ENCODE results near the gene EGLN2.
"Not testable (repeated sequence)": the region's sequence is repeated elsewhere in the genome, so short reads cannot be mapped to it uniquely, and the experiment has no call there.

The EGLN2 gene

GRCh38 chr19:40819479-40820234, 20.7 kb downstream of the EGLN2 start:
- DNase-seq = peak in 1 of 2 experiments; percentile 33

DNA sequence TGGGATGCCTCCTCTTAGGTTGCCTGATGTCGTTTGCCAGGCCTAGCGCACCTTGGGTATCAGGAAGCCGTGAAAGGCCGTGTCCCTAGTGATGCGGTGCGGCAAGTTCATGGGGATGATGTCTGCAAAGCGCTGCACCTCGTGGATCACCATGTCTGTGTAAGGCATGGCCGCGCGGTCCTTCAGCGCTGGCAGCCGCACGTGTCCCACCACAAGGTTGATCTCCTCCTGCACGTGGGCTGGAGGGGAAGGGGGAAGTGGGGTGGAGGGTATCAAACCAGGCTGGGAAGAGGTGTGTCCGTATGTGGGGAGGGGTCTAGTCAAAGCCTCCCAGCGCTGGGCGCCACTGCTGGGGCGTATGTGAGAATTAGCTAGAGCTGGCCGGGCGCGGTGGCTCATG, 23.2 kb downstream of the EGLN2 start:
- no peak for DNase-seq

GRCh38 chr19:40822704-40823553, 23.9 kb downstream of the EGLN2 start:
- not testable (repeated sequence) for DNase-seq

DNA sequence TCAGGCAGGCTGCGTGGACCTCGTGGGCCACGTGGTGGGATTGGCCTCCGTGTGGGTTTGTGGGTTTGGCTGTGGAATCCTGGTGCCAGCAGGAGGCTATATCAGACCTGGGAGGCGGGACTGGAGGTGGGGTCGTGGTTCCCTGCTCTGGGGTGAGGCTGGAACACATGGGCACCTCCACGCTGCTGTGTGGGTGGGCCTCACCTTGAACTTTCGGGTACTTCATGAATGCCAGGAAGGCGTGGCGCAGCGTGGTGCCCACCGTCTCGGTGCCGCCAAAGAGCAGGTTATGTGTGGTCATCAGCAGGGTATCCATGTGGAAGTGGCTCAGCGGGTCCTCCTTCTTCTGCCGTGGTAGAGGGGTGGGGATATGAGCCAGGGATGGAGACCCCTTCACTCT, 25.9 kb downstream of the EGLN2 start:
- DNase-seq = not testable (repeated sequence)

GRCh38 chr19:40825460-40826095, 26.6 kb downstream of the EGLN2 start:
- DNase-seq = not testable (repeated sequence)

DNA sequence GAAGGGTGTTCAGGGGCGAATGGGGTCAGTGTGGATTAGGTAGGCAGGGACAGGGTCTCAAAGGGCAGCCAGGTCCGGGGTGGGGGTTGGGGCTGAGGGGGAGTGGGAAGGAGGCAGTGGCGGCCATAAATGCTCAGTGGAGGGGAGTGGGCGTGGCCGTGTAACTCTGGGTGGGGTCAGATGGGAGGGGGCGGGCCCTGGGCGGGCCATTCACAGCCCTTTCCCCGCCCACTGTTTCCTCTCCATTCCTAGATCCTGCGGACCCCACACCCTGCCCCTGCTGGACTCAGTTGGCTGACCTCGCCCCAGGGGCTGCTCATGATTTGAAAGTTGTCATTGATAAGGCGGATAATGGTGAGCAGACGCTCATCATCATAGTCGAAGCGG, 27.3 kb downstream of the EGLN2 start:
- not testable (repeated sequence) for DNase-seq

- DNase-seq = not testable (repeated sequence)
Observed at GRCh38 chr19:40826699-40827385, 27.9 kb downstream of the EGLN2 start.

GRCh38 chr19:40827386-40828247, 28.6 kb downstream of the EGLN2 start:
- DNase-seq = no peak

DNA sequence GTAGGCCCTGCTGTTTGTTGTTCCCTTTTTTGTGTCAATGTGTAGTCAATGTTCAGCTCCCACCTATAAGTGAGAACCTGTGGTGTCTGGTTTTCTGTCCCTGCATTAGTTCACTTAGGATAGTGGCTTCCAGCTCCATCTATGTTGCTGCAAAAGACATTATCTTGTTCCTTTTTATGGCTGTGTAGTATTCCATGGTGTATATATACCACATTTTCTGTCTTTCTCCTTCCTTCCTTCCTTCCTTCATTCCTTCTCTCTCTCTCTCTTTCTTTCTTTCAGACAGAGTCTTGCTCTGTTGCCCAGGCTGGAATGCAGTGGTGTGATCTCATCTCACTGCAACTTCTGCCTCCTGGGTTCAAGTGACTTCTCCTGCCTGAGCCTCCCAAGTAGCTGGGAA, 30.2 kb downstream of the EGLN2 start:
- no peak for DNase-seq

DNA sequence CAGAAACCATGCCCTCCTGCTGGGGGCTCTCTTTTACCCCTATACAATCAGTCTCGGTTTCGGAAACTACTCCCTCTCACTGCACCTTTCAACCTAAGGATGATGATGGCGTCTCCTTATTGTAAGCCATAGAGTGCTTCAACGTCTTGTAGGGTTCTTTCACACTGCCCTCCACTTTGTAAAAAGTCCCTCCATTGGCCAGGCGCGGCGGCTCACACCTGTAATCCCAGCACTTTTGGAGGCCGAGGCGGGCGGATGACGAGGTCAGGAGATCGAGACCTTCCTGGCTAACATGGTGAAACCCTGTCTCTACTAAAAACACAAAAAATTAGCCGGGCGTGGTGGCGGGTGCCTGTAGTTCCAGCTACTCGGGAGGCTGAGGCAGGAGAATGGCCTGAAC, 31.8 kb downstream of the EGLN2 start:
- not testable (repeated sequence) for DNase-seq

GRCh38 chr19:40831502-40832430, 32.8 kb downstream of the EGLN2 start:
- no peak for DNase-seq

DNA sequence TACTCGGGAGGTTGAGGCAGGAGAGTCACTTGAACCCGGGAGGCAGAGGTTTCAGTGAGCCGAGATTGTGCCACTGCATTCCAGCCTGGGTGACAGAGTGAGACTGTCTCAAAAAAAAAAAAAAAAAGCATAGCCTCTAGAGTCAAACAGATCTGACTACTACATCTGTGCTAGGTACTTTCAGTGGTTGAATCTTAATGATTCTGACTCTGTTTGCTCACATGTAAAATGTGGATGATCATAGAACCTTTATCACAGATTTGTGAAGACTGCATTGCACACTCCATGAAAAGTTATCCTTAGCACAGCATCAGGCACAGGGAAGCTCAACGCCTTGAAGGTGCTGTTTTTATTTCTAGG, 33.4 kb downstream of the EGLN2 start:
- not testable (repeated sequence) for DNase-seq

- DNase-seq = not testable (repeated sequence)
Observed at GRCh38 chr19:40833728-40834533, 34.9 kb downstream of the EGLN2 start.

DNA sequence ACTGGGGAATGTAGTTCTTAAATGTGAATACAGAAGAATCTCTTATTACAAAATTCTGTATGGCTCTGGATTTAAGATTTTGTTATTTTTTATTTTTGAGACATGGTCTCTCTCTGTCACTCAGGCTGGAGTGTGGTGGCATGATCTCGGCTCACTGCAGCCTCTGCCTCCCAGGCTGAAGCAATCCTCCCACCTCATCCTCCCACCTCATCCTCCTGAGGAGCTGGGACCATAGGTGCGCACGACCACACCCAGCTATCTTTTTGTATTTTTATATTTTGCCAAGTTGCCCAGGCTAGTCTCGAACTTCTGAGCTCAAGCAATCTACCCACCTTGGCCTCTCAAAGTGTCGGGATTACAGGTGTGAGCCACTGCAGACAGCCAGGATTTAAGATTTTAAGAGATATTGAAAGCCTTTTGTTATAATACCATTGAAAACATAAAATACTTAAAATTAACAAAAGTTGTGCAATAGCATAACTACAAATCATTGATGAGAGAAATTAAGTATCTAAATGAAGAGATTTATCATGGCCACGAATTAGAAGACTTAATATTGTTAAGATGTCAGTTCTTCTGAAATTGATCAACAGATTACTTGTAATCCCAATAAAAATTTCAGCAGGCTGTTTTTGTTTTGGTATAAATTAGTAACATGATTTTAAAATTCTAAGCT, 37.9 kb downstream of the EGLN2 start:
- DNase-seq = no peak

GRCh38 chr19:40838477-40838876, 39.5 kb downstream of the EGLN2 start:
- not testable (repeated sequence) for DNase-seq

GRCh38 chr19:40842012-40842411, 43.0 kb downstream of the EGLN2 start:
- not testable (repeated sequence) for DNase-seq

DNA sequence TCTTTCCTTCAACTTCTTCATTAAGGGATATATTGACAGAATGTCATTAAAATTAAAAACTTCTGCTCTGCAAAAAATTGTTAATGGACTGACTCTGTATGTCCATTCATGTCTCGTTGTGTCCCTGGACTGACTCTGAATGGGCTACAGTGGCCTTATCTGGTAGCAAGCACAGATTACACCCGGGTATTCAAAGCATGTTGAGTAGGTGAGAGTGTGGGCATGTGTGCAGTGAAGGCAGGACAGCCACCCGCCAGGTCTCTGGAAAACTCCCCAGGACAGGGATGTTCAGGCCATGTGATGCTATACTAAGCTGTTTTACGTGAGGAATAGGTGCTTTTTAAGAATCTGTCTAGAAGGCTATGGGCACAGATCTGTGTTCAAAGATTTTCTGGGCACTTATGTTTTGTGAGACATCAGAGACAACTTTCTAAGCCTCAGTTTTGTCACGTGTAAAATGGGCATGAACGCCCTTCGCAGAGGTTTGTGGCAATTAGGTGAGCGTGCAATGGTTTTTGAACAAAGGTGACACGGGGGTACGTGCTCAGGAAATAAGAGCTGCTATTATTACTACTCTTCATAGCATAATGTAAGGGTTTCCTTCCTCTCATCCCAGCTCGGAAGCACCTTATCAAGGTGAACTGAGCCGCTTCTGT, 44.1 kb downstream of the EGLN2 start:
- DNase-seq = not testable (repeated sequence)

GRCh38 chr19:40843653-40844052, 44.7 kb downstream of the EGLN2 start:
- DNase-seq = not testable (repeated sequence)

DNA sequence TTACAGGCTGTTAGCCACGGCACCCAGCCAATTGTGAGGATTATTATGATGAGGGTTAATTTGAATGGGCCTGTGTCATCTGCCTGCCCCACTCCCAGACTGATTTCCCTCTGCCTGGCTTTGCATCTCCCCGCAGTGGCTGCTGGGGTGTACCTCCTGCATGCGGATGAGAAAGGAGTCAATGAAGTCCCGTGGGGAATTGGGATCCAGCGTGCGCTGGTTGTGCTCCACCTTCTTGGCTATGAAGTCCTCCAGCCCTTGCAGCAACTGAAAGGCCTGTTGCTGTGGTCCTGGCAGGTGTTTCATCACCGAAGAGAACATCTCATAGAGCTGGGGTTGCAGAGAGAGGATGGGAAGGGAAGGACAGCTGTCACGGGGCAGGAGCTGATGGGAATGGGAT, 47.7 kb downstream of the EGLN2 start:
- DNase-seq = not testable (repeated sequence)

All from NCI-H187 (cell line).